ENCODE data around the gene CHD3.

The CHD3 gene

GRCh38 chr17:7915611-7916384 is 27.2 kb downstream of the CHD3 start, which contains the start of gene RNF227:
TSS of gene RNF227 (minus strand) at chr17:7916289. CDS start at chr17:7916195, 94 bp downstream.
- Histone ChIP-seq H3K4me1 (ENCODE audit: control insufficient read depth, insufficient read depth, low read length, poor library complexity, severe bottlenecking) (peaks cover 20% of the 10 kb centered on the region), H3K36me3 (ENCODE audit: control insufficient read depth, insufficient read depth, low read length) (peaks cover 15% of the 10 kb centered on the region), H3K9me3 (ENCODE audit: control insufficient read depth, low read length) (no peaks in the 10 kb centered on the region), H3K27me3 (replicated peaks; ENCODE audit: control insufficient read depth, insufficient read depth, low read length, poor library complexity, severe bottlenecking) (no peaks in the 10 kb centered on the region), H3K27ac (ENCODE audit: insufficient read depth, low read length, poor library complexity, severe bottlenecking) (peak within 1 kb of the TSS; percentile 75), H3K4me3 (ENCODE audit: insufficient read depth, low read depth, low read length, poor library complexity, severe bottlenecking) (peak within 1 kb of the TSS; percentile 72)
- peak; percentile 74 to 81 (median 74) for DNase-seq

- no peak for DNase-seq
- H3K4me1 ChIP-seq (ENCODE audit: control insufficient read depth, insufficient read depth, low read length, poor library complexity, severe bottlenecking): peaks cover 20% of the 10 kb centered on the region
These were observed 27.7 kb downstream of the CHD3 start for GRCh38 chr17:7916385-7916682.

GRCh38 chr17:7916808-7917207 is 28.2 kb downstream of the CHD3 start:
- peaks cover 20% of the 10 kb centered on the region for H3K4me1 ChIP-seq (ENCODE audit: control insufficient read depth, insufficient read depth, low read length, poor library complexity, severe bottlenecking)
- no peaks in the 10 kb centered on the region for H3K9me3 ChIP-seq (ENCODE audit: control insufficient read depth, low read length)
- no peak overlapping the region for H3K4me3 ChIP-seq (ENCODE audit: insufficient read depth, low read depth, low read length, poor library complexity, severe bottlenecking)
- peaks cover 5% of the 10 kb centered on the region for H3K36me3 ChIP-seq (ENCODE audit: control insufficient read depth, insufficient read depth, low read length)
- DNase-seq: no peak
- no peak overlapping the region for H3K27ac ChIP-seq (ENCODE audit: insufficient read depth, low read length, poor library complexity, severe bottlenecking)
- H3K27me3 ChIP-seq (replicated peaks; ENCODE audit: control insufficient read depth, insufficient read depth, low read length, poor library complexity, severe bottlenecking): no peaks in the 10 kb centered on the region

More at GRCh38 chr17:7916385-7916682, 27.7 kb downstream of the CHD3 start:
- no peaks in the 10 kb centered on the region for H3K9me3 ChIP-seq (ENCODE audit: control insufficient read depth, low read length)
- no peaks in the 10 kb centered on the region for H3K27me3 ChIP-seq (replicated peaks; ENCODE audit: control insufficient read depth, insufficient read depth, low read length, poor library complexity, severe bottlenecking)
- H3K27ac ChIP-seq (ENCODE audit: insufficient read depth, low read length, poor library complexity, severe bottlenecking): peak overlapping the region; percentile 75
- peak overlapping the region; percentile 33 for H3K4me3 ChIP-seq (ENCODE audit: insufficient read depth, low read depth, low read length, poor library complexity, severe bottlenecking)
- peaks cover 10% of the 10 kb centered on the region for H3K36me3 ChIP-seq (ENCODE audit: control insufficient read depth, insufficient read depth, low read length)

- Histone ChIP-seq H3K36me3 (ENCODE audit: control insufficient read depth, insufficient read depth, low read length) (no peaks in the 10 kb centered on the region), H3K9me3 (ENCODE audit: control insufficient read depth, low read length) (no peaks in the 10 kb centered on the region), H3K4me3 (ENCODE audit: insufficient read depth, low read depth, low read length, poor library complexity, severe bottlenecking) (peak overlapping the region; percentile 58), H3K27me3 (replicated peaks; ENCODE audit: control insufficient read depth, insufficient read depth, low read length, poor library complexity, severe bottlenecking) (no peaks in the 10 kb centered on the region), H3K27ac (ENCODE audit: insufficient read depth, low read length, poor library complexity, severe bottlenecking) (peak overlapping the region; percentile 56), H3K4me1 (ENCODE audit: control insufficient read depth, insufficient read depth, low read length, poor library complexity, severe bottlenecking) (peaks cover 11% of the 10 kb centered on the region)
- DNase-seq: no peak
These were observed 33.8 kb downstream of the CHD3 start for GRCh38 chr17:7922269-7922844.

GRCh38 chr17:7922845-7923628 is 34.4 kb downstream of the CHD3 start:
- no peaks in the 10 kb centered on the region for H3K9me3 ChIP-seq (ENCODE audit: control insufficient read depth, low read length)
- peak; percentile 69 to 74 (median 69) for DNase-seq
- peaks cover 11% of the 10 kb centered on the region for H3K4me1 ChIP-seq (ENCODE audit: control insufficient read depth, insufficient read depth, low read length, poor library complexity, severe bottlenecking)
- H3K27me3 ChIP-seq (replicated peaks; ENCODE audit: control insufficient read depth, insufficient read depth, low read length, poor library complexity, severe bottlenecking): no peaks in the 10 kb centered on the region
- peak overlapping the region; percentile 58 for H3K4me3 ChIP-seq (ENCODE audit: insufficient read depth, low read depth, low read length, poor library complexity, severe bottlenecking)
- H3K36me3 ChIP-seq (ENCODE audit: control insufficient read depth, insufficient read depth, low read length): no peaks in the 10 kb centered on the region
- H3K27ac ChIP-seq (ENCODE audit: insufficient read depth, low read length, poor library complexity, severe bottlenecking): peak overlapping the region; percentile 56

GRCh38 chr17:7927596-7927995 is 39.0 kb downstream of the CHD3 start:
- Histone ChIP-seq H3K4me1 (ENCODE audit: control insufficient read depth, insufficient read depth, low read length, poor library complexity, severe bottlenecking) (peaks cover 26% of the 10 kb centered on the region), H3K4me3 (ENCODE audit: insufficient read depth, low read depth, low read length, poor library complexity, severe bottlenecking) (no peak overlapping the region), H3K27ac (ENCODE audit: insufficient read depth, low read length, poor library complexity, severe bottlenecking) (no peak overlapping the region), H3K36me3 (ENCODE audit: control insufficient read depth, insufficient read depth, low read length) (peaks cover 7% of the 10 kb centered on the region), H3K9me3 (ENCODE audit: control insufficient read depth, low read length) (no peaks in the 10 kb centered on the region), H3K27me3 (replicated peaks; ENCODE audit: control insufficient read depth, insufficient read depth, low read length, poor library complexity, severe bottlenecking) (no peaks in the 10 kb centered on the region)
- DNase-seq: no peak

- peak in 2 of 3 donors; percentile 53 for DNase-seq
- H3K27me3 ChIP-seq (replicated peaks; ENCODE audit: control insufficient read depth, insufficient read depth, low read length, poor library complexity, severe bottlenecking): no peaks in the 10 kb centered on the region
- H3K27ac ChIP-seq (ENCODE audit: insufficient read depth, low read length, poor library complexity, severe bottlenecking): no peak within 1 kb of the TSS
- peaks cover 29% of the 10 kb centered on the region for H3K4me1 ChIP-seq (ENCODE audit: control insufficient read depth, insufficient read depth, low read length, poor library complexity, severe bottlenecking)
- H3K9me3 ChIP-seq (ENCODE audit: control insufficient read depth, low read length): no peaks in the 10 kb centered on the region
- peaks cover 7% of the 10 kb centered on the region for H3K36me3 ChIP-seq (ENCODE audit: control insufficient read depth, insufficient read depth, low read length)
- no peak within 1 kb of the TSS for H3K4me3 ChIP-seq (ENCODE audit: insufficient read depth, low read depth, low read length, poor library complexity, severe bottlenecking)
These were observed 40.8 kb downstream of the CHD3 start, which contains the start of gene KCNAB3 for GRCh38 chr17:7929158-7930023. TSS of gene KCNAB3 (minus strand) at chr17:7929856. CDS start at chr17:7929435, 421 bp downstream.

GRCh38 chr17:7930841-7931631 is 42.4 kb downstream of the CHD3 start:
- H3K9me3 ChIP-seq (ENCODE audit: control insufficient read depth, low read length): no peaks in the 10 kb centered on the region
- peak overlapping the region; percentile 89 for H3K27ac ChIP-seq (ENCODE audit: insufficient read depth, low read length, poor library complexity, severe bottlenecking)
- peaks cover 7% of the 10 kb centered on the region for H3K36me3 ChIP-seq (ENCODE audit: control insufficient read depth, insufficient read depth, low read length)
- DNase-seq: no peak
- peak overlapping the region; percentile 94 for H3K4me3 ChIP-seq (ENCODE audit: insufficient read depth, low read depth, low read length, poor library complexity, severe bottlenecking)
- peaks cover 29% of the 10 kb centered on the region for H3K4me1 ChIP-seq (ENCODE audit: control insufficient read depth, insufficient read depth, low read length, poor library complexity, severe bottlenecking)
- no peaks in the 10 kb centered on the region for H3K27me3 ChIP-seq (replicated peaks; ENCODE audit: control insufficient read depth, insufficient read depth, low read length, poor library complexity, severe bottlenecking)
